HEK293 (cell line): ENCODE measurements around the gene ANOS1.

Source experiments
- CTCF ChIA-PET: fragments of 350-600 bp; formaldehyde crosslinking; extraction: SDS; loops from one replicate; lab custom pipeline; 2021; ENCODE audit warnings: antibody characterized with exemption; lab: Yijun Ruan, JAX
- POLR2A ChIA-PET: fragments of 300-600 bp; formaldehyde crosslinking; extraction: SDS; loops from one replicate; lab custom pipeline; 2020; ENCODE audit warnings: antibody characterized with exemption, inconsistent platforms; lab: Yijun Ruan, JAX
- H3K27ac ChIP-seq: fragments of 200-500 bp; sonication (Bioruptor generic); 2 replicates; pipeline ENCODE4 v1.5.1; 2014; ENCODE audit warnings: low read depth, low read length, control low read depth, inconsistent platforms; ENCODE audit errors: extremely low read depth
- H3K36me3 ChIP-seq, 2 experiments: fragments of 200-500 bp in 1 of 2; sonication (Bioruptor generic) in 1 of 2; 1 replicate in 1 of 2; 2 replicates in 1 of 2; pipeline ENCODE4 v1.5.1; 2014 to 2017; ENCODE audit warnings: inconsistent platforms in 2 of 2, low read length in 2 of 2; ENCODE audit not compliant: control insufficient read depth in 2 of 2, insufficient read depth in 1 of 2
- H3K4me1 ChIP-seq: fragments of 200-500 bp; sonication (Bioruptor generic); 2 replicates; pipeline ENCODE4 v1.5.1; 2014; ENCODE audit warnings: mild to moderate bottlenecking, low read length, inconsistent platforms; ENCODE audit not compliant: control insufficient read depth, insufficient read depth
- H3K4me3 ChIP-seq: 2 replicates; pipeline ENCODE4 v1.5.1; 2011; ENCODE audit warnings: low read depth, mild to moderate bottlenecking, control low read depth, low read length, moderate library complexity
- H3K9me3 ChIP-seq: fragments of 200-500 bp; sonication (Bioruptor generic); 2 replicates; pipeline ENCODE4 v1.5.1; 2014; ENCODE audit warnings: low read depth, low read length, inconsistent platforms; ENCODE audit not compliant: control insufficient read depth, insufficient read depth
- BCL6B ChIP-seq: fragments of 450-650 bp; formaldehyde crosslinking; IDR thresholded peaks from 2 replicates; pipeline ENCODE4 v1.5.1; 2017; ENCODE audit warnings: missing biosample characterization, missing genetic modification characterization
- GLIS1 ChIP-seq: fragments of 450-650 bp; formaldehyde crosslinking; IDR thresholded peaks from 2 replicates; pipeline ENCODE4 v1.5.1; 2016; ENCODE audit warnings: missing biosample characterization, missing genetic modification characterization
- IKZF3 ChIP-seq: fragments of 450-650 bp; IDR thresholded peaks from 2 replicates; pipeline ENCODE4 v1.5.0; 2018; ENCODE audit warnings: missing biosample characterization, mild to moderate bottlenecking, missing genetic modification characterization, moderate library complexity
- KLF1 ChIP-seq: fragments of 450-650 bp; formaldehyde crosslinking; IDR thresholded peaks from 2 replicates; pipeline ENCODE4 v1.5.1; 2016; ENCODE audit warnings: missing biosample characterization, missing genetic modification characterization
- OVOL3 ChIP-seq: fragments of 450-650 bp; formaldehyde crosslinking; IDR thresholded peaks from 2 replicates; pipeline ENCODE4 v1.5.1; 2016; ENCODE audit warnings: missing biosample characterization, missing genetic modification characterization
- PRDM2 ChIP-seq: fragments of 450-650 bp; formaldehyde crosslinking; IDR thresholded peaks from 2 replicates; pipeline ENCODE4 v1.5.1; 2016; ENCODE audit warnings: missing biosample characterization, missing genetic modification characterization, borderline replicate concordance
- SALL2 ChIP-seq: fragments of 450-650 bp; formaldehyde crosslinking; IDR thresholded peaks from 2 replicates; pipeline ENCODE4 v1.5.0; 2017; ENCODE audit warnings: missing biosample characterization, mild to moderate bottlenecking, missing genetic modification characterization, borderline replicate concordance
- TRIM28 ChIP-seq: IDR thresholded peaks from 2 replicates; pipeline ENCODE4 v1.6.1; 2011; ENCODE audit warnings: low read length, control low read depth, borderline replicate concordance
- ZBTB11 ChIP-seq: fragments of 450-650 bp; formaldehyde crosslinking; conservative IDR thresholded peaks from 2 replicates; pipeline ENCODE4 v1.5.1; 2016; ENCODE audit warnings: low read depth, missing biosample characterization, missing genetic modification characterization
- ZBTB20 ChIP-seq: fragments of 450-650 bp; formaldehyde crosslinking; IDR thresholded peaks from 2 replicates; pipeline ENCODE4 v1.5.1; 2016; ENCODE audit warnings: missing biosample characterization, missing genetic modification characterization
- ZBTB26 ChIP-seq: fragments of 450-650 bp; formaldehyde crosslinking; optimal IDR thresholded peaks from 2 replicates; pipeline ENCODE3; 2016; ENCODE audit warnings: missing biosample characterization, mild to moderate bottlenecking, missing genetic modification characterization
- ZBTB6 ChIP-seq: fragments of 450-650 bp; formaldehyde crosslinking; IDR thresholded peaks from 2 replicates; pipeline ENCODE4 v1.5.1; 2017; ENCODE audit warnings: missing biosample characterization, missing genetic modification characterization
- ZEB2 ChIP-seq: fragments of 450-650 bp; formaldehyde crosslinking; IDR thresholded peaks from 2 replicates; pipeline ENCODE4 v1.5.1; 2016; ENCODE audit warnings: missing biosample characterization, missing genetic modification characterization
- ZFHX2 ChIP-seq: fragments of 450-650 bp; formaldehyde crosslinking; conservative IDR thresholded peaks from 2 replicates; pipeline ENCODE4 v1.5.1; 2016; ENCODE audit warnings: missing biosample characterization, missing genetic modification characterization
- ZFP37 ChIP-seq: fragments of 450-650 bp; formaldehyde crosslinking; IDR thresholded peaks from 2 replicates; pipeline ENCODE4 v1.5.1; 2016; ENCODE audit warnings: missing biosample characterization, missing genetic modification characterization
- ZNF18 ChIP-seq: fragments of 450-650 bp; formaldehyde crosslinking; IDR thresholded peaks from 2 replicates; pipeline ENCODE4 v1.5.1; 2016; ENCODE audit warnings: missing biosample characterization, missing genetic modification characterization
- ZNF426 ChIP-seq: fragments of 450-650 bp; formaldehyde crosslinking; IDR thresholded peaks from 2 replicates; pipeline ENCODE4 v1.5.1; 2017; ENCODE audit warnings: missing biosample characterization, missing genetic modification characterization, mild to moderate bottlenecking, inconsistent platforms, moderate library complexity
- ZNF654 ChIP-seq: fragments of 450-650 bp; formaldehyde crosslinking; IDR thresholded peaks from 2 replicates; pipeline ENCODE4 v1.5.1; 2016; ENCODE audit warnings: low read depth, missing biosample characterization, missing genetic modification characterization
- ZNF670 ChIP-seq: fragments of 450-650 bp; formaldehyde crosslinking; IDR thresholded peaks from 2 replicates; pipeline ENCODE4 v1.5.1; 2016; ENCODE audit warnings: missing biosample characterization, missing genetic modification characterization, low read depth
- ZNF785 ChIP-seq: fragments of 450-650 bp; formaldehyde crosslinking; IDR thresholded peaks from 2 replicates; pipeline ENCODE4 v1.5.1; 2016; ENCODE audit warnings: missing biosample characterization, missing genetic modification characterization
- ZSCAN18 ChIP-seq: fragments of 450-650 bp; formaldehyde crosslinking; IDR thresholded peaks from 2 replicates; pipeline ENCODE4 v1.5.1; 2016; ENCODE audit warnings: missing biosample characterization, missing genetic modification characterization

The ANOS1 gene

GRCh38 chrX:8730812-8731558 is 952 bp downstream of the ANOS1 start:
- ChIA-PET POLR2A (no interaction called here), CTCF (no interaction called here)
- Histone ChIP-seq H3K9me3 (no peaks in the 10 kb centered on the region), H3K27ac (peak overlapping the region; percentile 66; the same call in 1 of the 2 replicates), H3K36me3 (no peaks in the 10 kb centered on the region), H3K4me3 (peak overlapping the region; percentile 64), H3K4me1 (peaks cover 6% of the 10 kb centered on the region; the same call in 1 of the 2 replicates)
- TF ChIP-seq ZNF18 (tag by site-specific recombination), result no peak
- no peak for TF ChIP-seq ZSCAN18
- no peak for TF ChIP-seq ZBTB6 (tag by site-specific recombination)
- no peak for TF ChIP-seq ZNF654 (tag by site-specific recombination)
- no peak for TF ChIP-seq PRDM2 (tag by site-specific recombination)
- TF ChIP-seq ZBTB20 (tag by site-specific recombination), result peak; percentile 38; the same call in 1 of the 2 replicates
- peak; percentile 67 for TF ChIP-seq GLIS1
- peak; percentile 71 for TF ChIP-seq ZBTB26 (tag by site-specific recombination)
- TF ChIP-seq ZNF785 (tag by site-specific recombination), result no peak
- TF ChIP-seq TRIM28, result no peak
- no peak for TF ChIP-seq SALL2
- no peak for TF ChIP-seq ZFP37 (tag by site-specific recombination)
- TF ChIP-seq ZFHX2, result no peak
- TF ChIP-seq ZEB2 (tag by site-specific recombination), result no peak
- TF ChIP-seq IKZF3, result no peak
- no peak for TF ChIP-seq OVOL3 (tag by site-specific recombination)
- no peak for TF ChIP-seq ZNF426
- TF ChIP-seq ZBTB11, result no peak
- no peak for TF ChIP-seq ZNF670
- no peak for TF ChIP-seq BCL6B (tag by site-specific recombination)
- no peak for TF ChIP-seq KLF1 (tag by site-specific recombination)
